Measurements from ENCODE around the gene FMN1. TPM values are rescaled to one million over a fixed set of nuclear protein-coding genes. Genes with fewer than 3 reads are reported as not detected.

The FMN1 gene
- total and polyA plus RNA-seq, 7 experiments from 2014 or later: 0.02 to 32.2 (median 1.0) TPM; not detected in 1

DNA sequence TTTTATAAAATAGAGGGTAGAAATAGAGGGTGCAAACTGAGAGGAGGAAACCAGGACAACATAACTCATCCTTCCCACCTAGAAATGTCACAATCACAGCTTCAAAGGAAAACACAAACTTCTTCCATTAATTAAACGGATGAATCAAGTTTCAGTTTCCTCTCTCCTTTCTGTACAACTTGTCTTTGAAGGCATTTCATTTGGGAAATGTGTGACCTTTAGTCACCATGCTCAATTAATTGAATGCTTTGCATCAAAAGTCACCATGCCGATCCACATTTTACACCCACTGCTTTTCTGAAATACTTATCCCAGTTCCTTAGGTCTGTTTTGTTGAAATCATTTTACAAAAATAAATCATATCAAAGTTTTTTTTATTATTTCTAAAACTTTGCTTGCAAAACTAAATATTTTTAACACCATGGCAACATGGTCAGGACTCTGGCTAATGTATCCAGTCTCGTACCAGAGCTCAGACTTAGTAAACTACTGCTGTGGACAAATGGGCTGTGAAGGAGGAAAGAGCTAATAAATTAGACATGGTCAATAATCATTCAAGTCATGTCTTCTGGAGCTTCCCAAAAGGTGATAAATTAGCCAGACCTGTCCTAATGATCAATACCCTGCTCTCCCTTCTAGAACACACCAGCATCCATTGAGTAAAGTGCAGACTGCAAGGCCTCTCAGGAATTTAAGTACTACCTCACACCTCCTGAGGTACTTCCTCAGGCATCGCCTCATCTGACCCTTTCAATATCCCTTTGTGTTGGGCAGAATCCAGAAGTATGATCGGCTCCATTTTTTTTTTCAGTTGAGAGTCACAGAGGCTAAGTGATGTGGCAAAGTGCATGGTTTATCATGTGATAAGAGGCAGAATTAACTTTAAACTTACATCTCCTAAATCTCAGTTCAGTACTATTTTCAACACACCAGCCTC lies 315.4 kb downstream of the FMN1 start:
- Mint-ChIP-seq H3K4me3 (no peak overlapping the region), H3K9me3 (peaks cover 0 to 3% (median 0%) of the 10 kb centered on the region in 11 donors), H3K4me1 (peaks cover 0 to 2% (median 0%) of the 10 kb centered on the region in 7 donors), H3K27ac (no peak overlapping the region), H3K36me3 (peaks cover 0 to 20% (median 0%) of the 10 kb centered on the region in 5 donors), H3K27me3 (peaks cover 0 to 26% (median 0%) of the 10 kb centered on the region in 5 donors)
- Histone ChIP-seq H3K9me3 (ENCODE audit: control insufficient read depth in 2 of 3, low read length in 3 of 3) (no peaks in the 10 kb centered on the region), H3K27ac (ENCODE audit: low read depth, low read length) (no peak overlapping the region), H3K4me1 (ENCODE audit: control insufficient read depth in 2 of 2, insufficient read depth in 2 of 2, low read length in 2 of 2) (no peaks in the 10 kb centered on the region), H3K4me3 (ENCODE audit: low read length) (no peak overlapping the region), H3K27me3 (ENCODE audit: control insufficient read depth in 2 of 2, insufficient read depth in 2 of 2, low read length in 2 of 2) (no peaks in the 10 kb centered on the region), H3K36me3 (ENCODE audit: control insufficient read depth in 2 of 3, insufficient read depth in 3 of 3, low read length in 3 of 3) (no peaks in the 10 kb centered on the region)
- DNase-seq (no peak), ATAC-seq (no peak)
- intact Hi-C loops (cut with micrococcal nuclease): no loop called here
- CTCF ChIA-PET: no interaction called here
- POLR2A ChIA-PET: no interaction called here

DNA sequence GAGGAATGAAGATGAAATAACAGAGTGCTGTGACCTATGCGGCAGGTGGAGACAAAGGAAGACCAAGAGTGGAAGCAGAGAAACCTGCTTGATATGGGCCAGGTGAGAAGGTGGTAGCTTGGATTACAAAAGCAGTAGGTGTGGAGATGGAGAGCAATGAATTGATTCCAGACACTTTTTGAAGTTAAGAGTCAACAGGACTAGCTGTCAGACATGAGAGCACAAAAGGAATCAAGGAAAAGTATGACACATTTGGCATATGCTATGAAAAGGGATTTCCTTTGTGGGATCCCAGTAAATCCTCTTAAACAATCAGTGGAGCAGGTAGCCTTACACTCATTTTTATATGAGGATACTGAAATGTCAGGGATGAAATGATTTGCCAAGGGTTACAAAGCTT lies 316.2 kb downstream of the FMN1 start:
- Histone ChIP-seq H3K4me1 (ENCODE audit: control insufficient read depth in 2 of 2, insufficient read depth in 2 of 2, low read length in 2 of 2) (no peaks in the 10 kb centered on the region), H3K4me3 (ENCODE audit: low read length) (no peak overlapping the region), H3K27me3 (ENCODE audit: control insufficient read depth in 2 of 2, insufficient read depth in 2 of 2, low read length in 2 of 2) (no peaks in the 10 kb centered on the region), H3K36me3 (ENCODE audit: control insufficient read depth in 2 of 3, insufficient read depth in 3 of 3, low read length in 3 of 3) (no peaks in the 10 kb centered on the region), H3K9me3 (ENCODE audit: control insufficient read depth in 2 of 3, low read length in 3 of 3) (no peaks in the 10 kb centered on the region), H3K27ac (ENCODE audit: low read depth, low read length) (no peak overlapping the region)
- ATAC-seq (no peak), DNase-seq (no peak)
- peaks cover 0 to 26% (median 0%) of the 10 kb centered on the region in 5 donors for H3K27me3 Mint-ChIP-seq
- CTCF ChIA-PET: no interaction called here
- peaks cover 0 to 2% (median 0%) of the 10 kb centered on the region in 7 donors for H3K4me1 Mint-ChIP-seq
- intact Hi-C loops (cut with micrococcal nuclease): no loop called here
- H3K4me3 Mint-ChIP-seq: no peak overlapping the region
- POLR2A ChIA-PET: no interaction called here
- H3K36me3 Mint-ChIP-seq: peaks cover 0 to 17% (median 0%) of the 10 kb centered on the region in 5 donors
- no peak overlapping the region for H3K27ac Mint-ChIP-seq
- H3K9me3 Mint-ChIP-seq: peaks cover 0 to 3% (median 0%) of the 10 kb centered on the region in 11 donors

GRCh38 chr15:32877252-32878019 lies 317.1 kb downstream of the FMN1 start:
- no peak for DNase-seq
- POLR2A ChIA-PET: no interaction called here
- H3K27me3 ChIP-seq (ENCODE audit: control insufficient read depth in 2 of 2, insufficient read depth in 2 of 2, low read length in 2 of 2): no peaks in the 10 kb centered on the region
- H3K27ac Mint-ChIP-seq: peak overlapping the region in 1 of 9 donors; percentile 27
- no peak for ATAC-seq
- no peak overlapping the region for H3K4me3 Mint-ChIP-seq
- H3K9me3 ChIP-seq (ENCODE audit: control insufficient read depth in 2 of 3, low read length in 3 of 3): no peaks in the 10 kb centered on the region
- H3K36me3 Mint-ChIP-seq: peaks cover 0 to 12% (median 0%) of the 10 kb centered on the region in 5 donors
- no peak overlapping the region for H3K4me3 ChIP-seq (ENCODE audit: low read length)
- CTCF ChIA-PET: no interaction called here
- peaks cover 0 to 3% (median 0%) of the 10 kb centered on the region in 11 donors for H3K9me3 Mint-ChIP-seq
- intact Hi-C loops (cut with micrococcal nuclease): no loop called here
- H3K36me3 ChIP-seq (ENCODE audit: control insufficient read depth in 2 of 3, insufficient read depth in 3 of 3, low read length in 3 of 3): no peaks in the 10 kb centered on the region
- H3K27me3 Mint-ChIP-seq: peaks cover 0 to 26% (median 0%) of the 10 kb centered on the region in 5 donors
- no peaks in the 10 kb centered on the region for H3K4me1 ChIP-seq (ENCODE audit: control insufficient read depth in 2 of 2, insufficient read depth in 2 of 2, low read length in 2 of 2)
- no peak overlapping the region for H3K27ac ChIP-seq (ENCODE audit: low read depth, low read length)
- peaks cover 0 to 2% (median 0%) of the 10 kb centered on the region in 7 donors for H3K4me1 Mint-ChIP-seq

- peaks cover 0 to 3% (median 0%) of the 10 kb centered on the region in 11 donors for H3K9me3 Mint-ChIP-seq
- intact Hi-C loops (cut with micrococcal nuclease): no loop called here
- H3K27me3 Mint-ChIP-seq: peaks cover 0 to 19% (median 0%) of the 10 kb centered on the region in 5 donors
- H3K4me3 Mint-ChIP-seq: no peak overlapping the region
- peaks cover 0 to 11% (median 0%) of the 10 kb centered on the region in 5 donors for H3K36me3 Mint-ChIP-seq
- ChIA-PET POLR2A (no interaction called here), CTCF (no interaction called here)
- Histone ChIP-seq H3K9me3 (ENCODE audit: control insufficient read depth in 2 of 3, low read length in 3 of 3) (no peaks in the 10 kb centered on the region), H3K27ac (ENCODE audit: low read depth, low read length) (no peak overlapping the region), H3K27me3 (ENCODE audit: control insufficient read depth in 2 of 2, insufficient read depth in 2 of 2, low read length in 2 of 2) (no peaks in the 10 kb centered on the region), H3K4me1 (ENCODE audit: control insufficient read depth in 2 of 2, insufficient read depth in 2 of 2, low read length in 2 of 2) (no peaks in the 10 kb centered on the region), H3K36me3 (ENCODE audit: control insufficient read depth in 2 of 3, insufficient read depth in 3 of 3, low read length in 3 of 3) (no peaks in the 10 kb centered on the region), H3K4me3 (ENCODE audit: low read length) (no peak overlapping the region)
- no peak overlapping the region for H3K27ac Mint-ChIP-seq
- peaks cover 0 to 2% (median 0%) of the 10 kb centered on the region in 7 donors for H3K4me1 Mint-ChIP-seq
- ATAC-seq (no peak), DNase-seq (no peak)
Observed at GRCh38 chr15:32873284-32874114, 321.0 kb downstream of the FMN1 start.

DNA sequence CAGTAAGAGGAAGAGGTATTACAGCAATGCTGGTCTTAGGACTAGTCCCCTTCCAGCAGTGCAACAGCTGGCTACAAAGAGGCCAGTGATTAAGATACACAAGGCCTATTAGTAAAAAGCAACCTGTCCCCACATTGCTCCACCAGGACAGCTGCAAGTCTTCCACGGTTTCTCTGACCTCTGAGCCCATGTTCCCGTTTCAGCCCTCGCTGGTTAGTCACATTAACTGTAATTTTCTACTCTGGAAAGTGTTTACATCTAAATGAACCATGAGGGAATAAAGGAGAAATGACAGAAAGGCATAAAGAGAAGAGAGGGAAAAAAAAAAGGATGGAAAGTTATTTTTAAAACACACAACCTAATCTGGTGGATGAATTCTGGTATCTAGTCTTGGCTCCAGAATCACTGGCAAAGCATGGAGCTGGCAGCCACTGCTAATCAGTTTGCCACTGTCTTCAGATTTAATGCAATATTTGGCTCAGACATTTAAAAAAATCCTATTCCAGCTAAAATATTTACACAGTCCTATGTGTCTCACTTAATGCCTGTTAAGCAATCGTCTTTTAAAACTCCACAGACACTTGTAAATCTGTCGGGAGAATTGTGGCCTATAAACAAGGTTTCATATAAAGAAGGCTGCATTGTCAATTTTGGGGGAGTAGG lies 321.8 kb downstream of the FMN1 start:
- Histone ChIP-seq H3K36me3 (ENCODE audit: control insufficient read depth in 2 of 3, insufficient read depth in 3 of 3, low read length in 3 of 3) (no peaks in the 10 kb centered on the region), H3K27me3 (ENCODE audit: control insufficient read depth in 2 of 2, insufficient read depth in 2 of 2, low read length in 2 of 2) (no peaks in the 10 kb centered on the region), H3K4me1 (ENCODE audit: control insufficient read depth in 2 of 2, insufficient read depth in 2 of 2, low read length in 2 of 2) (no peaks in the 10 kb centered on the region), H3K4me3 (ENCODE audit: low read length) (no peak overlapping the region), H3K9me3 (ENCODE audit: control insufficient read depth in 2 of 3, low read length in 3 of 3) (no peaks in the 10 kb centered on the region), H3K27ac (ENCODE audit: low read depth, low read length) (no peak overlapping the region)
- ATAC-seq: no peak
- Mint-ChIP-seq H3K27me3 (peaks cover 0 to 15% (median 0%) of the 10 kb centered on the region in 5 donors), H3K36me3 (peaks cover 0 to 13% (median 0%) of the 10 kb centered on the region in 5 donors), H3K4me1 (peaks cover 0 to 2% (median 0%) of the 10 kb centered on the region in 7 donors), H3K9me3 (peaks cover 0 to 1% (median 0%) of the 10 kb centered on the region in 11 donors), H3K27ac (no peak overlapping the region), H3K4me3 (no peak overlapping the region)
- intact Hi-C loops (cut with micrococcal nuclease): no loop called here
- POLR2A ChIA-PET: no interaction called here
- no peak for DNase-seq
- CTCF ChIA-PET: no interaction called here

- DNase-seq (no peak), ATAC-seq (no peak)
- H3K27ac Mint-ChIP-seq: no peak overlapping the region
- ChIA-PET CTCF (no interaction called here), POLR2A (no interaction called here)
- peaks cover 0 to 11% (median 0%) of the 10 kb centered on the region in 5 donors for H3K27me3 Mint-ChIP-seq
- Histone ChIP-seq H3K27me3 (ENCODE audit: control insufficient read depth in 2 of 2, insufficient read depth in 2 of 2, low read length in 2 of 2) (no peaks in the 10 kb centered on the region), H3K4me1 (ENCODE audit: control insufficient read depth in 2 of 2, insufficient read depth in 2 of 2, low read length in 2 of 2) (no peaks in the 10 kb centered on the region), H3K9me3 (ENCODE audit: control insufficient read depth in 2 of 3, low read length in 3 of 3) (no peaks in the 10 kb centered on the region), H3K27ac (ENCODE audit: low read depth, low read length) (no peak overlapping the region), H3K36me3 (ENCODE audit: control insufficient read depth in 2 of 3, insufficient read depth in 3 of 3, low read length in 3 of 3) (no peaks in the 10 kb centered on the region), H3K4me3 (ENCODE audit: low read length) (no peak overlapping the region)
- no peak overlapping the region for H3K4me3 Mint-ChIP-seq
- H3K9me3 Mint-ChIP-seq: peaks cover 0 to 1% (median 0%) of the 10 kb centered on the region in 11 donors
- intact Hi-C loops (cut with micrococcal nuclease): no loop called here
- H3K4me1 Mint-ChIP-seq: peaks cover 0 to 5% (median 0%) of the 10 kb centered on the region in 7 donors
- H3K36me3 Mint-ChIP-seq: peaks cover 0 to 13% (median 0%) of the 10 kb centered on the region in 5 donors
Observed at GRCh38 chr15:32871883-32872282, 322.6 kb downstream of the FMN1 start.
